HG03342 (cell line): ENCODE measurements around the gene PDE4D.

Experiments
- ATAC-seq: cut with Tn5 transposase; IDR thresholded peaks from one replicate; pipeline ENCODE4 v1.9.1; 2021; ENCODE audit warnings: mild to moderate bottlenecking, moderate library complexity; ENCODE audit not compliant: unreplicated experiment

The PDE4D gene

GRCh38 chr5:58929726-58930125, 963.8 kb downstream of the PDE4D start:
- ATAC-seq, result no peak

DNA sequence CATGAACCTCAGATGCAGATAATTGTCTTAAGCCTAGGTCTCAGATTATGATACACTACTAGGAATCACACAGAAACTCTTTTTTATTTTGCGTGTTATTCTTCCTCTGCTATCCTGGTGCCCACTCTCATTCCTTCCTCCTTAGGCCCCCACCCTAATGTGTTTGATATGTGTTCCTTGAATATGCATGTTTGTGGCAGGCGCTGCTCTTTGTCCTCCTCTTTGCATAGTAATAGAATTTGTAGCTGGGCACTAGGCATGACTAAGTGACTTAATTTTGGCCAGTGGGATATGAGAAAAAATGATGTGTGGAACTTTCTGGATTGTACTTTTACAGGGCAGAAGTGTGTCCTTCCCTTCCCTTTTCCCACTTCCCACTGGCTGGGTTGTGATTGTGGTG, 965.6 kb downstream of the PDE4D start:
- ATAC-seq, result no peak

DNA sequence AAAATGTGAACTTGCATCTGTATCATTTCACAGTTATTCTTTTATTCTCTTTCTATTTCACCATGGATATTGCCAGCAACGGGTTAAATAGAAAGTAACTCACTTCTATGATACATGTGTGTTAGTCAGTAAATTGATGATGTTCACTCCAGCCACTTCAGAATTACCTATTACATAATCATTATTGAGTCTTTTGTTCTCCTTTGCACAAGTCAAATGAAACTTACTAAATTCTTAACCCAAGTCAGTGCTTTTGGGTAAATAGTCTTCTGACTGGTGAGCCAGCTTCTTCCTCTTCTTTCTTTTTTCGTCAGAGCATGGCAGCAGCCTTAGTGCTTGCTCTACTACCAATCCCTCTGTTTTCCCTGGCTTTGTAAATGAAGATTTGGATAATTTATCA, 966.3 kb downstream of the PDE4D start:
- ATAC-seq, result no peak

GRCh38 chr5:58926541-58926935, 967.0 kb downstream of the PDE4D start:
- ATAC-seq, result no peak

DNA sequence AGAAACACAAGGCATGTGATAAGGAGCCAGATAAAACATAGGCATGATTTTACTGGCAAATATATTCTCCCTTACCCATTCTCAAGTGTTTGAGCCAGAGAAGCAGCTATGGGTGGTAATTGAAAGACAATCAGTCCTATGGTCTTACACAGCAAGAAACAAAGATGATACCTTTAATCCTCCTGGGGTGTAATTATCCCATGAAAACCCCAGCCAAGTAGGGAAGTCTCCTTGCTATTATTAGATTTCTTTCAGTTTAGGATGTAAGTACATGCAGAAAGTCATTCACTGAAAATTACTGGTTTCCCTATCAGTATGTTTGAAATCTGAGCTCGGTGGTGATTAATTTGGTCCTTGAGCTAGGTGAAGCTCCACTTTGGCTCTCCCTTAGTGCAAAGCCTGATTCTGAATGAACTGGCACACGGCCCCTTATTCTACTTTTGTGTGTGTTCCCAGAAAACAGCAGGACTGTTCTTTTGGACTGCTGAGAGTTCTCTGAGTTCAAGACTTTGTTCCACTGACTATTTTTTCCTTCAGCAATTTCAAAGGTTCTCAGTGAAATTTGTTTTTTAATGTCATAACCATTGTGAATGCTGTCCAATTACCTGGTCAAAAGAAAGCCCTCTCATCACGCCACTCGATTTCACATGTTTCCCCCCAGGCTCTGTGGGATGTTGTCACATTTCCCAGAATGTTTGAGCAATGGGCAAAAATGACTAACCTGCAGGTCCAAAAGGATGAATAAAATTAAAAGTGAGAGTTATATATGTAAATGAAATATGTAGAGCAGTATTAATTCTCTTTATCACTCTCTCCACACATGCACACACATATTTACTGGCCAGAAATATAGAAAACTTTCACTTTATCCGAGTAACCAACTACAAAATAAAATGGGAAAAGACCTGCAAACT, 967.6 kb downstream of the PDE4D start:
- ATAC-seq, result no peak

GRCh38 chr5:58924306-58924705, 969.2 kb downstream of the PDE4D start:
- no peak for ATAC-seq

DNA sequence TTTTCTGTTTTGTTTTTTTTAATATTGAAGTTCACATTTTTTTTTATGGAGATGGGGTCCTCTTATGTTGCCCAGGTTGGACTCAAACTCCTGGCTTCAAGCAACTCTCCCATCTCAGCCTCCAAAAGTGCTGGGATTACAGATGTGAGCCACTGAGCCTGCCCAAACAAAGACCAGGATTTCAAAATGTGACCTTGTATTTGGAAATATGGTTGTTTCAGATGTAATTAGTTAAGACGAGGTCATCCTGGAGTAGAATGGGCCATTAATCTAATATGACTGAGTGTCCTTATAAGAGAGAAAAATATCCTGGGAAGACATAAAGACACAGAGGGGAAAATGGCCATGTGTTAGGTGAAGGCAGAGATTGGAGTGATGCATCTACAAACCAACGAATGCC, 970.2 kb downstream of the PDE4D start:
- no peak for ATAC-seq

DNA sequence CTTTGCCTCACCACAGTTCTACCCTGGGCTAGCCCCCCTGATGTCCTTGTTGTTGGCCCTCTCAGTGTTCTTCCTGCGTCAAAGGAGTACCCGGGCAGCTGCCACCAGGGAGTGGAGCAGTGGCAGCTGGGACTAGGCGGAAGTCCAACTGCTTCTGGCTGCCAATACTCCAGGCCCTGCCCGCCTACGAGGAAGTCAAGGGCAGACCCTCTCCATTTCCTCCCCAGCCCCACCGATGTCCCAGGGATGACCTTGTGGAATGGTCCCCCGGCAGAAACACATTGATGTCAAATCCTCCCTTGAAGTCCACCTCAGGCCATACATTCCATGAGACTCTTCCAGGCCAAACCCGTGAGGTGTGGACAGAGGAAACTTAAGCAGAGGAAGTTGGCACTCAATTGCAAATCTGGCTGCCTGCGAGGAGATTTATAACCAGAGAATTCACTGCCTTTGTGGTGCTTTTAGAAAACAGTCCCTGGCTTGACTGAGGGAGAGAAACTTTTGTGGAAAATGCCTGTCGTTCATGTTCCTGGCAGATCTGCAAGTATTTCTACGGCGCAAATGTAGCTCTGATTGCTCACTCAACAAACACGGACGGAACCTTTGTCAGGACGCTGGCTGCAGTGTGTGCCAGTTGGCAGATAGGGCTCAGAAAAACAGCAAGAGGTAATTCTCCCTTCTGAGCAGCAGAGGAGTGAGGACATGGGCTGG, 970.9 kb downstream of the PDE4D start:
- ATAC-seq, result no peak

DNA sequence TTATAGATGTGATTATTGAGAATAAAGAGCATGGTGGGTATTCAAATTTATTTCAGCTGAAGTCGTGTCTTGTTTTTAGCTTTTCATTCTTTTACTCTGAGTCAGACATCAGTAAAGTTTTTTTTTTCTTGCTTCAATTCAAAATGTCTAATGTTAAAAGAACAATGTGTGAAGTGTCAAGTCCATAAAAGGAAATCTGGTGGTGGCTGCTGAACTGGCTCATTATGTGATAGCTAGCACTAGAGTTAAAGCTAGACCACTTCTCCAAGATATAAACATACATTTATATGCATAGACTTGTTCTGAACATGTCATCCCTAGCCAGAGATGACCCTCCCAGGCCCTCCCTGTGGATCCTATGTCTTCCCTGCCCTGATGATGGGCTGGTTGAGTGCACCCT, 972.4 kb downstream of the PDE4D start:
- ATAC-seq, result no peak

DNA sequence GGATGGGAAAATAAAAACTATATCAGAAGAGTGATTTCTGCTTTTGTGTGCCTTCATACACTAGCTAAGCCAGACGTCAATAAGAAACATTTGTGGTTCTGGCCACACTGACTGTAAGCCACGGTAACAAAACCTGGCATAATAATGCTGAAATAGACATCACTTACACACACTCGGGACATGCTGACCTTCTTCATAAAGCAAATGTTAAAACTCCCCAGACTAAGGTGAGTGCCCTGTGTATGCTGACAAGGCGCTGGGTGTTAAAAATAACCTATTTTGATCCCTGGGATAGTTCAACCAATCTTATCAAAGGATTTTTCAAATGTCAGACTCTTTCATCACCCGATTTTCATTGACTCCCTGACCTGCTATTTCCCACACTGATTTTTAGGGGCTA, 973.7 kb downstream of the PDE4D start:
- ATAC-seq, result no peak
